Gastrocnemius medialis (tissue), 4 donors: ENCODE measurements around the gene ADGRB3. TPM values are rescaled to one million over a fixed set of nuclear protein-coding genes. Genes with fewer than 3 reads are reported as not detected.

ENCODE experiments used
- ATAC-seq, 2 donors: fragments of 150-250 bp; one replicate each; pipeline ENCODE4 v1.9.1; 2016
- DNase-seq, 2 donors: peaks; one replicate each; pipeline ENCODE4 v3.0.0-alpha.2; 2019
- H3K27ac ChIP-seq, 4 donors: fragments of 200-600 bp; sonication (generic); 1 replicate in 1 of 4; 2 replicates in 3 of 4; pipeline ENCODE4 v1.5.1; 2016 to 2018; ENCODE audit warnings: mild to moderate bottlenecking in 2 of 4, moderate library complexity in 1 of 4
- H3K27me3 ChIP-seq, 3 donors: fragments of 200-600 bp; sonication (generic) in 2 of 3; 1 replicate in 1 of 3; 2 replicates in 2 of 3; pipeline versions ENCODE4 v1.5.1 to v1.6.0; 2016 to 2019; ENCODE audit warnings: mild to moderate bottlenecking in 1 of 3, moderate library complexity in 1 of 3
- H3K36me3 ChIP-seq, 2 donors: fragments of 200-600 bp; sonication (generic) in 1 of 2; one replicate each; pipeline ENCODE4 v1.5.1; 2017 to 2018
- H3K4me1 ChIP-seq, 2 donors: fragments of 200-600 bp; sonication (generic) in 1 of 2; one replicate each; pipeline ENCODE4 v1.5.1; 2016 to 2017; ENCODE audit warnings: mild to moderate bottlenecking in 2 of 2
- H3K4me3 ChIP-seq, 4 donors: fragments of 200-600 bp; sonication (generic) in 3 of 4; 1 replicate in 1 of 4; 2 replicates in 3 of 4; pipeline ENCODE4 v1.5.1; 2016 to 2019; ENCODE audit warnings: mild to moderate bottlenecking in 2 of 4
- H3K9me3 ChIP-seq, 3 donors: fragments of 200-600 bp; sonication (generic) in 2 of 3; 1 replicate in 1 of 3; 2 replicates in 2 of 3; pipeline ENCODE4 v1.5.1; 2016 to 2019
- CTCF ChIP-seq, 5 experiments: fragments of 450-650 bp in 3 of 5; fragments of 200-600 bp in 2 of 5; sonication (generic) in 2 of 5; IDR thresholded peaks in 4 of 5; conservative IDR thresholded peaks in 1 of 5; 1 replicate in 4 of 5; 2 replicates in 1 of 5; pipeline ENCODE4 v1.5.1; 2016 to 2019; ENCODE audit warnings: antibody characterized with exemption in 5 of 5, mild to moderate bottlenecking in 3 of 5, moderate library complexity in 3 of 5
- POLR2A ChIP-seq, 2 donors: fragments of 450-650 bp; IDR thresholded peaks; one replicate each; pipeline ENCODE4 v1.6.1; 2017; ENCODE audit warnings: antibody characterized with exemption in 2 of 2, mild to moderate bottlenecking in 2 of 2, moderate library complexity in 2 of 2
- in situ Hi-C, 4 donors: fragments of 200-750 bp; cut with MboI; loops; one replicate each; pipeline versions ENCODE4 v1.15.0 to v1.8.0; 2017; ENCODE audit warnings: low sequenced_read_pairs in 4 of 4
- intact Hi-C: fragments of 100-400 bp; cut with DNase I; formaldehyde crosslinking; loops from one replicate; pipeline ENCODE4 v1.15.1; 2023; ENCODE audit warnings: low total_unique reads
- total RNA-seq, 4 donors: library from RNA; depleted of rRNA; stranded (reverse); fragments of >200 nt; gene quantifications; one replicate each; pipeline versions ENCODE4 v1.1.0 to v1.2.3, GENCODE V29; 2016

ADGRB3 gene
- total RNA-seq, 4 donors from 2014 or later: 0.56 to 0.58 (median 0.58) TPM; not detected in 1

- Histone ChIP-seq H3K4me1 (no peaks in the 10 kb centered on the region), H3K9me3 (no peaks in the 10 kb centered on the region), H3K27me3 (no peaks in the 10 kb centered on the region), H3K36me3 (no peaks in the 10 kb centered on the region), H3K27ac (no peak overlapping the region), H3K4me3 (no peak overlapping the region)
- no peak for TF ChIP-seq CTCF (IDR thresholded peaks at IDR 0.05 in 4 of 5, conservative IDR thresholded peaks at IDR 0.05 in 1 of 5)
- TF ChIP-seq POLR2A (IDR thresholded peaks at IDR 0.05): no peak
- no peak for ATAC-seq
- DNase-seq: no peak
- in situ Hi-C loops (no loop called here), intact Hi-C loops (no loop called here)
Measured at GRCh38 chr6:69022993-69023392, 387.9 kb downstream of the ADGRB3 start.

- TF ChIP-seq POLR2A (IDR thresholded peaks at IDR 0.05) (no peak), CTCF (IDR thresholded peaks at IDR 0.05 in 4 of 5, conservative IDR thresholded peaks at IDR 0.05 in 1 of 5) (no peak)
- no peak for DNase-seq
- no peak overlapping the region for H3K4me3 ChIP-seq
- no peaks in the 10 kb centered on the region for H3K36me3 ChIP-seq
- no peaks in the 10 kb centered on the region for H3K9me3 ChIP-seq
- no peaks in the 10 kb centered on the region for H3K4me1 ChIP-seq
- no peak for ATAC-seq
- H3K27me3 ChIP-seq: no peaks in the 10 kb centered on the region
- in situ Hi-C loops (no loop called here), intact Hi-C loops (no loop called here)
- no peak overlapping the region for H3K27ac ChIP-seq
Measured at GRCh38 chr6:69026243-69026642, 391.2 kb downstream of the ADGRB3 start.

GRCh38 chr6:69026715-69027114 is 391.6 kb downstream of the ADGRB3 start:
- intact Hi-C loops: no loop called here
- Histone ChIP-seq H3K9me3 (no peaks in the 10 kb centered on the region), H3K4me1 (no peaks in the 10 kb centered on the region), H3K27ac (no peak overlapping the region), H3K27me3 (no peaks in the 10 kb centered on the region), H3K36me3 (no peaks in the 10 kb centered on the region), H3K4me3 (no peak overlapping the region)
- DNase-seq (no peak), ATAC-seq (no peak)
- in situ Hi-C loops: no loop called here
- no peak for TF ChIP-seq POLR2A (IDR thresholded peaks at IDR 0.05)
- TF ChIP-seq CTCF (IDR thresholded peaks at IDR 0.05 in 4 of 5, conservative IDR thresholded peaks at IDR 0.05 in 1 of 5): no peak

GRCh38 chr6:69027861-69028260 is 392.8 kb downstream of the ADGRB3 start:
- Histone ChIP-seq H3K4me1 (no peaks in the 10 kb centered on the region), H3K9me3 (no peaks in the 10 kb centered on the region), H3K27me3 (no peaks in the 10 kb centered on the region), H3K4me3 (no peak overlapping the region), H3K27ac (no peak overlapping the region), H3K36me3 (no peaks in the 10 kb centered on the region)
- intact Hi-C loops (no loop called here), in situ Hi-C loops (no loop called here)
- no peak for TF ChIP-seq POLR2A (IDR thresholded peaks at IDR 0.05)
- no peak for TF ChIP-seq CTCF (IDR thresholded peaks at IDR 0.05 in 4 of 5, conservative IDR thresholded peaks at IDR 0.05 in 1 of 5)
- ATAC-seq (no peak), DNase-seq (no peak)

- no peak for DNase-seq
Measured at GRCh38 chr6:69038841-69039240, 403.8 kb downstream of the ADGRB3 start.

More at GRCh38 chr6:69038841-69039240, 403.8 kb downstream of the ADGRB3 start:
- no peaks in the 10 kb centered on the region for H3K9me3 ChIP-seq
- ATAC-seq: no peak
- no peaks in the 10 kb centered on the region for H3K4me1 ChIP-seq
- intact Hi-C loops (no loop called here), in situ Hi-C loops (no loop called here)
- no peak for TF ChIP-seq CTCF (IDR thresholded peaks at IDR 0.05 in 4 of 5, conservative IDR thresholded peaks at IDR 0.05 in 1 of 5)
- TF ChIP-seq POLR2A (IDR thresholded peaks at IDR 0.05): no peak
- no peaks in the 10 kb centered on the region for H3K27me3 ChIP-seq
- H3K27ac ChIP-seq: no peak overlapping the region
- no peaks in the 10 kb centered on the region for H3K36me3 ChIP-seq
- H3K4me3 ChIP-seq: no peak overlapping the region
